IMR-90 (cell line): ENCODE data around the gene ZNF77. TPM values are rescaled to one million over a fixed set of nuclear protein-coding genes. Genes with fewer than 3 reads are reported as not detected.

Experiments used
- ATAC-seq: fragments of 200-7000 bp; cut with Tn5 transposase; 2 replicates; pipeline ENCODE4 v1.9.1; 2020; ENCODE audit warnings: low read depth, mild to moderate bottlenecking, moderate library complexity
- BruUV-seq: library from RNA; stranded (reverse); fragments of 400-500 nt; replicated peaks from 2 replicates; lab custom pipeline; 2021; lab: Mats Ljungman, UMichigan
- CTCF ChIA-PET: fragments of 300-600 bp; formaldehyde crosslinking; extraction: SDS; loops from one replicate; lab custom pipeline; 2021; ENCODE audit warnings: antibody characterized with exemption; lab: Yijun Ruan, JAX
- POLR2A ChIA-PET: fragments of 300-600 bp; sonication (Branson Sonifier 250); formaldehyde crosslinking; loops from one replicate; lab custom pipeline; 2022; ENCODE audit warnings: antibody characterized with exemption; ENCODE audit not compliant: unreplicated experiment; lab: Charles Lee
- DNase-seq: peaks from one replicate; pipeline ENCODE4 v3.0.0; 2013
- H2AFZ ChIP-seq: replicated peaks from 2 replicates; pipeline ENCODE3; 2013; ENCODE audit warnings: low read length, mild to moderate bottlenecking; ENCODE audit not compliant: poor library complexity
- H2AK5ac ChIP-seq: 2 replicates; pipeline ENCODE4 v1.6.1; 2013; ENCODE audit warnings: low read depth, low read length, inconsistent platforms
- H2AK9ac ChIP-seq: replicated peaks from 2 replicates; pipeline ENCODE3; 2013; ENCODE audit warnings: mild to moderate bottlenecking, low read depth, low read length, moderate library complexity; ENCODE audit not compliant: poor library complexity
- H2BK120ac ChIP-seq: 2 replicates; pipeline ENCODE4 v1.6.1; 2013; ENCODE audit warnings: low read depth, low read length, inconsistent platforms
- H2BK15ac ChIP-seq: 3 replicates; pipeline ENCODE4 v1.6.1; 2013; ENCODE audit warnings: low read depth, low read length, inconsistent platforms
- H2BK20ac ChIP-seq: 2 replicates; pipeline ENCODE4 v1.6.1; 2013; ENCODE audit warnings: low read depth, mild to moderate bottlenecking, inconsistent platforms, low read length, moderate library complexity
- H2BK5ac ChIP-seq: 2 replicates; pipeline ENCODE4 v1.6.1; 2013; ENCODE audit warnings: mild to moderate bottlenecking, low read depth, low read length, inconsistent platforms; ENCODE audit not compliant: poor library complexity, severe bottlenecking
- H3K14ac ChIP-seq: replicated peaks from 2 replicates; pipeline ENCODE4 v1.6.1; 2013; ENCODE audit warnings: low read depth, low read length, inconsistent platforms
- H3K18ac ChIP-seq: 2 replicates; pipeline ENCODE4 v1.6.1; 2013; ENCODE audit warnings: low read depth, low read length, control low read depth
- H3K23ac ChIP-seq: 2 replicates; pipeline ENCODE4 v1.6.1; 2013; ENCODE audit warnings: low read depth, low read length, inconsistent platforms
- H3K27ac ChIP-seq: 2 replicates; pipeline ENCODE4 v1.5.1; 2013; ENCODE audit warnings: mild to moderate bottlenecking, control low read depth, low read length; ENCODE audit not compliant: insufficient read depth
- H3K27me3 ChIP-seq: 2 replicates; pipeline ENCODE4 v1.6.1; 2013; ENCODE audit warnings: low read length; ENCODE audit not compliant: control insufficient read depth, insufficient read depth
- H3K36me3 ChIP-seq: 2 replicates; pipeline ENCODE4 v1.6.1; 2013; ENCODE audit warnings: low read length, mixed read lengths; ENCODE audit not compliant: control insufficient read depth, insufficient read depth
- H3K4ac ChIP-seq: 2 replicates; pipeline ENCODE4 v1.6.1; 2013; ENCODE audit warnings: low read depth, low read length, inconsistent platforms
- H3K4me1 ChIP-seq: 2 replicates; pipeline ENCODE4 v1.6.1; 2013; ENCODE audit warnings: low read length, mixed read lengths; ENCODE audit not compliant: control insufficient read depth, insufficient read depth
- H3K4me2 ChIP-seq: 2 replicates; pipeline ENCODE4 v1.6.1; 2013; ENCODE audit warnings: low read depth, mild to moderate bottlenecking, control low read depth, low read length, moderate library complexity
- H3K4me3 ChIP-seq: 2 replicates; pipeline ENCODE4 v1.5.1; 2013; ENCODE audit warnings: low read depth, mild to moderate bottlenecking, control low read depth, low read length, moderate library complexity; ENCODE audit not compliant: insufficient read depth
- H3K56ac ChIP-seq: 2 replicates; pipeline ENCODE4 v1.6.1; 2013; ENCODE audit warnings: low read length, inconsistent platforms; ENCODE audit not compliant: insufficient read depth; ENCODE audit errors: extremely low read depth
- H3K79me1 ChIP-seq, 2 experiments: 2 replicates each; pipeline ENCODE4 v1.6.1; 2013; ENCODE audit warnings: low read length in 2 of 2, inconsistent platforms in 1 of 2, low read depth in 1 of 2
- H3K9ac ChIP-seq: 2 replicates; pipeline ENCODE4 v1.6.1; 2013; ENCODE audit warnings: low read depth, low read length, control low read depth
- H3K9me1 ChIP-seq: 2 replicates; pipeline ENCODE4 v1.6.1; 2013; ENCODE audit warnings: low read length, inconsistent platforms; ENCODE audit not compliant: insufficient read depth
- H3K9me3 ChIP-seq: 2 replicates; pipeline ENCODE4 v1.6.1; 2013; ENCODE audit warnings: low read length; ENCODE audit not compliant: control insufficient read depth, insufficient read depth
- H4K20me1 ChIP-seq: 2 replicates; pipeline ENCODE4 v1.6.1; 2013; ENCODE audit warnings: low read length, inconsistent platforms; ENCODE audit not compliant: insufficient read depth
- H4K5ac ChIP-seq: 2 replicates; pipeline ENCODE4 v1.6.1; 2013; ENCODE audit warnings: mild to moderate bottlenecking, low read depth, low read length, control low read depth
- H4K8ac ChIP-seq, 2 experiments: 2 replicates each; pipeline ENCODE4 v1.6.1; 2013; ENCODE audit warnings: low read depth in 2 of 2, low read length in 2 of 2, control low read depth in 1 of 2, inconsistent platforms in 1 of 2
- H4K91ac ChIP-seq: 2 replicates; pipeline ENCODE4 v1.6.1; 2013; ENCODE audit warnings: low read depth, low read length, inconsistent platforms; ENCODE audit not compliant: insufficient read depth
- BHLHE40 ChIP-seq: fragments of 150-350 bp; IDR thresholded peaks from 2 replicates; pipeline ENCODE4 v1.6.1; 2016; ENCODE audit warnings: mild to moderate bottlenecking, low read depth, low read length
- CEBPB ChIP-seq: IDR thresholded peaks from 2 replicates; pipeline ENCODE4 v1.6.1; 2012; ENCODE audit warnings: low read depth, low read length, improper control_type of control experiment
- CHD1 ChIP-seq: IDR thresholded peaks from 2 replicates; pipeline ENCODE4 v1.6.1; 2012; ENCODE audit warnings: low read depth, low read length, improper control_type of control experiment
- ELK1 ChIP-seq: fragments of 150-350 bp; IDR thresholded peaks from 2 replicates; pipeline ENCODE4 v1.6.1; 2016; ENCODE audit warnings: low read depth, mild to moderate bottlenecking, low read length, moderate library complexity, borderline replicate concordance
- MAZ ChIP-seq: IDR thresholded peaks from 2 replicates; pipeline ENCODE4 v1.6.1; 2012; ENCODE audit warnings: low read depth, mild to moderate bottlenecking, low read length, improper control_type of control experiment, moderate library complexity, borderline replicate concordance
- RCOR1 ChIP-seq: IDR thresholded peaks from 2 replicates; pipeline ENCODE4 v1.6.1; 2012; ENCODE audit warnings: mild to moderate bottlenecking, low read length, improper control_type of control experiment; ENCODE audit not compliant: insufficient replicate concordance
- RFX5 ChIP-seq: IDR thresholded peaks from 2 replicates; pipeline ENCODE4 v1.8.0; 2012; ENCODE audit warnings: low read depth, mild to moderate bottlenecking, low read length, moderate library complexity
- USF2 ChIP-seq: fragments of 150-350 bp; IDR thresholded peaks from 2 replicates; pipeline ENCODE4 v1.6.1; 2017; ENCODE audit warnings: mild to moderate bottlenecking, antibody characterized with exemption, low read length, low read depth
- WGBS, 2 experiments: methylation state at CpG; one replicate each; pipeline versions ENCODE4 v1.1.5 to v1.1.7; 2013; ENCODE audit warnings: missing lambda C conversion rate in 2 of 2; ENCODE audit not compliant: insufficient read length in 1 of 2; ENCODE audit errors: extremely low coverage in 2 of 2; 5-methylcytosine and 5-hydroxymethylcytosine counted together
- dilution Hi-C: fragments of 300-500 bp; cut with HindIII; formaldehyde crosslinking; loops from one replicate; pipeline ENCODE4 v1.14.3; 2018; ENCODE audit warnings: low sequenced_read_pairs; ENCODE audit not compliant: unreplicated experiment
- in situ Hi-C: fragments of 300-500 bp; cut with MboI; formaldehyde crosslinking; loops from 3 replicates; pipeline ENCODE4 v1.14.3; 2019; ENCODE audit warnings: low sequenced_read_pairs, inconsistent platforms, mixed read lengths
- intact Hi-C: fragments of 100-400 bp; cut with micrococcal nuclease; formaldehyde crosslinking; loops from 2 replicates; pipeline ENCODE4 v1.10.0; 2022
- polyA plus RNA-seq, 3 experiments: library from polyadenylated mRNA; depleted of rRNA; stranded (reverse); fragments of >200 nt; gene quantifications; 2 replicates each; pipeline ENCODE4 v1.2.3, GENCODE V29; 2012; ENCODE audit warnings: low replicate concordance in 1 of 3
- total RNA-seq: library from RNA; depleted of rRNA; stranded (reverse); fragments of >200 nt; gene quantifications from 2 replicates; pipeline ENCODE4 v1.2.3, GENCODE V29; 2012

The ZNF77 gene
- total and polyA plus RNA-seq, 2 of the 4 experiments (the other 2 are of a cell fraction) = 3.6 to 6.5 TPM

DNA sequence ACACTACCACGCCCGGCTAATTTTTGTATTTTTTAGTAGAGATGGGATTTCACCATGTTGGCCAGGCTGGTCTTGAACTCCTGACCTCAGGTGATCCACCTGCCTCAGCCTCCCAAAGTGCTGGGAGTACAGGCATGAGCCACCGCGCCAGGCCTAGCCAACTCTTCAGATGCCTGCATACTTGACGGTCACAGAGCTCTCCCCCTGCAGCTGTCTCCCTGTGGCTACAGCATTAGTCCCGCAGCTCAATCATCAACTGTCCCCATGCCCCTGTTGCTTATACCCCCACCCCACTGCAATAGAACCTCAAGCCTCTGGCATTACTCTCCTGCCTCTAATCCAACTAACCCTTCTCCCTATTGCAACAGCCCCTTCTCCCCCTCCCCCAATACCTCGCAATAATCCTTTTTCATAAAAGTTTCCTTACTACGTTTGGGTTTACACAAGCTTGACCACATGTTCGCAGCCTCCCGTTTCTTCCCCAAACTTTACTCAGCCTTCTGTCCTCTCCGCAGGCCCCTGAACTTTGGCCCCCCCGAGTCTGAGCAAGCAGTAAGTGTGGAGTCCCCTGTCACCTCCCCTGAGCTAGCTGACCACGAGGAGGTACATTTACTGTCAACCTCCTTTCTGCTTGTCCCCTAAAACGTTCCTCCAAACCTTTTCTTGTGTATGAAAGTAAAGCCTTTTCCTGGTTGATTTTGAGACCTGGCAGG, 1.7 kb downstream of the ZNF77 start:
- Histone ChIP-seq H3K79me1 (peaks cover 6 to 25% of the 10 kb centered on the region in 2 experiments; a peak in 2 of 4 replicates), H2BK15ac (no peak overlapping the region), H3K27me3 (no peaks in the 10 kb centered on the region), H3K9ac (no peak overlapping the region), H3K4me2 (no peak overlapping the region), H3K14ac (no peak overlapping the region), H2BK20ac (no peak overlapping the region), H3K4me1 (peaks cover 3% of the 10 kb centered on the region; the same call in 1 of the 2 replicates), H2AFZ (no peak overlapping the region), H3K56ac (no peak overlapping the region), H3K9me3 (peaks cover 2% of the 10 kb centered on the region; the same call in 1 of the 2 replicates), H4K8ac (no peak overlapping the region), H3K9me1 (no peaks in the 10 kb centered on the region), H2BK120ac (no peak overlapping the region), H3K18ac (no peak overlapping the region), H2AK5ac (no peak overlapping the region), H4K91ac (no peak overlapping the region), H2BK5ac (no peak overlapping the region), H4K20me1 (no peaks in the 10 kb centered on the region; the same call in 1 of the 2 replicates), H3K36me3 (peaks cover 6% of the 10 kb centered on the region; the same call in 1 of the 2 replicates), H3K23ac (no peak overlapping the region), H2AK9ac (no peak overlapping the region), H4K5ac (no peak overlapping the region), H3K27ac (no peak overlapping the region), H3K4ac (no peak overlapping the region), H3K4me3 (no peak overlapping the region)
- no peak for ATAC-seq
- in situ Hi-C loops = no loop called here
- intact Hi-C loops = no loop called here
- ChIA-PET CTCF (interaction anchor here (0.9 kb wide), 1 partner anchor 9 kb away, joined by 4 read pairs; no protein-coding TSS in a partner anchor), POLR2A (no interaction called here)
- TF ChIP-seq CHD1 (no peak), ELK1 (no peak), MAZ (no peak), CEBPB (no peak), BHLHE40 (no peak), RCOR1 (no peak), RFX5 (no peak), USF2 (no peak)
- no peak for DNase-seq
- 71 to 100% methylated on average over 1 to 3 of the region's 14 CpGs for WGBS, 2 experiments
- dilution Hi-C loops = no loop called here
- BruUV-seq = no TSS peak
